Vagina (tissue), 2 donors: ENCODE data around the gene BAG1.

Source experiments
- POLR2A ChIP-seq, 2 donors: fragments of 450-650 bp; IDR thresholded peaks; one replicate each; pipeline ENCODE4 v1.6.1; 2017; ENCODE audit warnings: antibody characterized with exemption in 2 of 2, mild to moderate bottlenecking in 2 of 2, moderate library complexity in 2 of 2
- POLR2AphosphoS5 ChIP-seq, 2 donors: sonication (generic); formaldehyde crosslinking; IDR thresholded peaks; one replicate each; pipeline ENCODE4 v1.9.0; 2017; ENCODE audit warnings: antibody characterized with exemption in 2 of 2, mild to moderate bottlenecking in 2 of 2, low read depth in 1 of 2; ENCODE audit not compliant: insufficient read depth in 1 of 2
- TF ChIP-seq, protein P1 (sequence below), 3 experiments: fragments of 450-650 bp in 2 of 3; fragments of 200-600 bp in 1 of 3; sonication (generic) in 1 of 3; IDR thresholded peaks; one replicate each; pipeline ENCODE4 v1.5.1; 2017 to 2019; ENCODE audit warnings: antibody characterized with exemption in 3 of 3, mild to moderate bottlenecking in 2 of 3, moderate library complexity in 2 of 3

DNA sequence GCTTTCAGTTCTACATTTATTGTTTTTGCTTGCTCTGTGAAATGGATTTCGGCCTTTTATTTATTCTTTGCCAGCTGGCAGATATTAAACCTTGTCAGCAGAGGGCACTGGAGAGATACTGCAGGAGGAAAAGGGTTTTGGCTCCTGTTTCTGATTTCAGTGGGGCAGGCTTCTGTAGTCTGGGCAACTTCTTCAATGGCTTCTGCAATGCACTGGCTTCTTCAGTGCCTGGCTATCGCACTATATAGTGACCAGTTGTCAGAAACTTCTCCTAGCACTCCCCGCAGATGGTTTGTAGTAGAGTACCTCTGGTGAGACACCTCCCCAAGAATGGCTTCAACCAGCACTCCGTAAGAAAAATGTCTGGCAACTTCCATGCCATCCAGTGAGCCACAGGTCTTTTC, 22.6 kb upstream of the BAG1 start:
- peak in 1 of 2 donors; percentile 53 for TF ChIP-seq POLR2AphosphoS5 (IDR thresholded peaks at IDR 0.05; ENCODE audit: insufficient read depth in 1 of 2, low read depth in 1 of 2)
- TF ChIP-seq, protein P1, sequence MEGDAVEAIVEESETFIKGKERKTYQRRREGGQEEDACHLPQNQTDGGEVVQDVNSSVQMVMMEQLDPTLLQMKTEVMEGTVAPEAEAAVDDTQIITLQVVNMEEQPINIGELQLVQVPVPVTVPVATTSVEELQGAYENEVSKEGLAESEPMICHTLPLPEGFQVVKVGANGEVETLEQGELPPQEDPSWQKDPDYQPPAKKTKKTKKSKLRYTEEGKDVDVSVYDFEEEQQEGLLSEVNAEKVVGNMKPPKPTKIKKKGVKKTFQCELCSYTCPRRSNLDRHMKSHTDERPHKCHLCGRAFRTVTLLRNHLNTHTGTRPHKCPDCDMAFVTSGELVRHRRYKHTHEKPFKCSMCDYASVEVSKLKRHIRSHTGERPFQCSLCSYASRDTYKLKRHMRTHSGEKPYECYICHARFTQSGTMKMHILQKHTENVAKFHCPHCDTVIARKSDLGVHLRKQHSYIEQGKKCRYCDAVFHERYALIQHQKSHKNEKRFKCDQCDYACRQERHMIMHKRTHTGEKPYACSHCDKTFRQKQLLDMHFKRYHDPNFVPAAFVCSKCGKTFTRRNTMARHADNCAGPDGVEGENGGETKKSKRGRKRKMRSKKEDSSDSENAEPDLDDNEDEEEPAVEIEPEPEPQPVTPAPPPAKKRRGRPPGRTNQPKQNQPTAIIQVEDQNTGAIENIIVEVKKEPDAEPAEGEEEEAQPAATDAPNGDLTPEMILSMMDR (IDR thresholded peaks at IDR 0.05) = peak in 2 of 3 experiments; percentile 35 to 39
- TF ChIP-seq POLR2A (IDR thresholded peaks at IDR 0.05) = no peak
